Measurements from ENCODE around the gene IGFBP7.

Gene IGFBP7, protein sequence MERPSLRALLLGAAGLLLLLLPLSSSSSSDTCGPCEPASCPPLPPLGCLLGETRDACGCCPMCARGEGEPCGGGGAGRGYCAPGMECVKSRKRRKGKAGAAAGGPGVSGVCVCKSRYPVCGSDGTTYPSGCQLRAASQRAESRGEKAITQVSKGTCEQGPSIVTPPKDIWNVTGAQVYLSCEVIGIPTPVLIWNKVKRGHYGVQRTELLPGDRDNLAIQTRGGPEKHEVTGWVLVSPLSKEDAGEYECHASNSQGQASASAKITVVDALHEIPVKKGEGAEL

DNA sequence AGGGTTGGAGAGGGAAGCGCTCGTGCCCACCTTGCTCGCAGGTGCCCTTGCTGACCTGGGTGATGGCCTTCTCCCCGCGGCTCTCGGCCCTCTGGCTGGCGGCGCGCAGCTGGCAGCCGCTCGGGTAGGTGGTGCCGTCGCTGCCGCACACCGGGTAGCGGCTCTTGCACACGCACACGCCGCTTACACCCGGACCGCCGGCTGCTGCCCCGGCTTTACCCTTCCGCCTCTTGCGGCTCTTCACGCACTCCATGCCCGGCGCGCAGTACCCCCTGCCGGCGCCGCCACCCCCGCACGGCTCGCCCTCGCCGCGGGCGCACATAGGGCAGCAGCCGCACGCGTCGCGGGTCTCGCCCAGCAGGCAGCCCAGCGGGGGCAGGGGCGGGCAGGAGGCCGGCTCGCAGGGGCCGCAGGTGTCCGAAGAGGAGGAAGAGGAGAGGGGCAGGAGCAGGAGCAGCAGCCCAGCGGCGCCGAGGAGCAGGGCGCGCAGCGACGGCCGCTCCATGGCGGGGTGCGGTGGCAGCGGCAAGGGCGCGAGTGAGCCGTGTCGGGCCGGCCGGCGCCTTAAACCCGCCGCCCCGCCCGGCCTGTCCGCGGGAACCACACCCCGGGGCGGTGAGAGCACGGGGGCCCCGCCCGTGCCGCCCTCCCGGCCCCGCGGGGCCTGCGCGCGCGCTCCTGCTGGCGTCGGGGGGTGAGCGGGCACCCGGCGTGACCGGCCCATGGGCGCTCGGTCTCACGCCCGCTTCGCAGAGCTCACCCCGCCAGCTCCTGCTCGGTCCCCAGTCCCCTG lies at the start of gene IGFBP7:
Gene IGFBP7, minus strand, starts transcription at position 539 of the 793 bp plus-strand sequence. Its CDS starts 34 bp downstream, at position 505.
- peak; percentile 75 for DNase-seq

DNA sequence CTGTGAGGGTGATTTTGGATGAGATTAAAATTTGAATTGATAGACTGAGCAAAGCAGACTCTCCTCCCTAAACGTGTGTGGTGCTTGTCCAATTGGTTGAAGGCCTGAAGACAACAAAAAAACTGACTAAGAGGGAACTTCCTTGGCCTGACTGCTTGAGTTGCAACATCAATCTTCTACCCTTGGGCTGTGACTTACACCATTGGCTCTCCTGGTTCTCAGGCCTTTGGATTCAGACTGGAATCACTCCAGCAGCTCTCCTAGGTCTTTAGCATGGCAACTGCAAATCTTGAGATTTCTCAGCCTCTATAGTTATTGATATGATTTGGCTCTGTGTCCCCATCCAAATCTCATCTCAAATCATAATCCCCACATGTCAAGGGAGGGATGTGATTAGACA lies 49.7 kb upstream of the IGFBP7 start:
- no peak for DNase-seq

DNA sequence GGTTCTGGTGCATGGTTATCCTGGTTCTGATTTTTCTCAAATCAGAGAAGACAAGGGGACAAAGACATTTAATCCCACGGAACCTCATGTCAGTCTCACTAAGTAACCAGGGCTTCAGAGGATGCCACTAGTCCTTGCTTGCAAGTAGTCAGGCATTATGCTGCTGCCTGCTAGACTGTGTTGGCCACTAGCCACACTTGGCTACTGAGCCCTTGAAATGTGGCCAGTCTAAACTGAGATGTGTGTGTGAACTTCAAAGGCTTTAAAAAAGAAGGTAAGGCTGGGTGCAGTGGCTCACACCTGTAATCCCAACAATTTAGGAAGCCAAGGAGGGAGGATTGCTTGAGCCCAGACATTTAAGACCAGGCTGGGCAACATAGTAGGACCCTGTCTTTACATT lies 48.6 kb upstream of the IGFBP7 start:
- no peak for DNase-seq

DNA sequence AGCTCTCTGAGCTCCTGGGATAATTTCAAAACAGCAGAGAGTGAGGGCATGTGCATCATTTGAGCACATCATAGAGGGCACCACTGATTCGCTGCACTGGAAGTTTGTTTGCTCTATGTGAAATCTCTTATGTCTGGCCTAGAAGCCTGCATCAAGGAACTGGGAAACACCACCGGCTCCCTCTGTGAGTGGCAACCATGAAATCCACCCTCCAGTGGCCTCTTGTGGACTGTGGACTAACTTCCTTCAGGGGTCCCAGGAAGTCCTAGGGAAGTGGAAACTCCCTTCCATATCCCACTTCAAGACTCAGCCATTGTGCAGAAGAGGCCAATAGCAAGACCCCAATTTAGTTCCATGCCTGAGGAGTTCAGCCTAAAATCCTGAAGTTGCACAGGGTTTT lies 48.0 kb upstream of the IGFBP7 start:
- DNase-seq, result no peak

DNA sequence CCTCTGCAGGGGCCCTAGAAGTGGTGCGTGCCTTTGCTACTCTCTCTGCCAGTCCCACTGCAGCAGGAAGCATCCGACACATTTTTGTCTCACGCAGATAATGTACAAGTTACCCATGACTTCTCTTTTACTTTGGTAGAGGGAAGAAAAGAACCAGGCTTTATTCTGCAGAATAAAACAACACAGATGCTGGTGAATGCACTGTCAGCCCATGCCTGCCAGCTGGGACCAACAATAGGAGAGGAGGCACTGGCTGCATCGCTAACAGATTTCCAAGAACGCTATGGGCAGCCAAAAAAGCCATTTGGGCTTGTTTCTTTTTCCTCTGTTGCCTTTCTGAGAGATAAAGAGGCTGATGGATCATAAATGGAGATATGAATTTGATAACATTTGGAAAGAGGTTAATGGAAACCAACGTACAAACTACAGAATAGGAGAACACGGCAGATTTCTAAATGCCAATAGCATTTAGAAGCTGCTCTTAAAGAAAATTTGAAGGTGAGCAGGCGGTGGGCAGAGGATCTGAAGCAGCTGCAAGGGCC lies 47.5 kb upstream of the IGFBP7 start:
- no peak for DNase-seq

DNA sequence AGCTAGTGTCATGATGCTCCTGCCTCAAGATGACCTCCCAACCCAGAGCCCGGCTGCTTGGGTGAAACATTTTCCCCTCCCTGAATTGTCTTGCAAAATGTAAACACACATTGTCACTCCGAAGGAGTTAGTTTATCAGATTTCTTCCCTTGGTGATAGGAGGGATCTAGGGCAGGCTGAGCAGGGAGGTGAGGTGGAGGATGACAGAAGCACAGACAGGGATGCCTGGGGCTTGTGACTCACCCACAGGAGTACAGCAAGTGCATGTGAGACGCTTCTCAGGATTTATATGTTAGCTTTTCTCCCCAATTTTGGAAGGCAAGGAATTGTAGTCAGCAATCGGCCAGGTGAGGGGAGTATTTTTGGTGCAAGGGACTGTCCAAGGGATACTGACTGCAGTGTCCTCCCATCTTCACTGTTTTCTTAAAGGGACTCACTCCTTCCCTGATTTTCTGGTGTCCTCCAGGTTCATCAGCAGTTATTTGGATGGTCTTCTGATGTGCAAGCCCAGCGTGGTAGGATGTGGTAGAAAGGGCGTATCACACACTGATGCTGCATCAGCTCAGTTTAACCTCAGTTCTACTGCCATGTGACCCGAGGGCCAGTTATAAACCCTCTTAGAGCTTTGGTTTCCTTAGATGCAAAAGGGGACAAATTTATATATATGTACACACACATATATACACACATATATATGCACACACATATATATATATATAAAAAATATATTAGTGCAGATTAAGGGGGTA lies 46.2 kb upstream of the IGFBP7 start:
- DNase-seq, result no peak

DNA sequence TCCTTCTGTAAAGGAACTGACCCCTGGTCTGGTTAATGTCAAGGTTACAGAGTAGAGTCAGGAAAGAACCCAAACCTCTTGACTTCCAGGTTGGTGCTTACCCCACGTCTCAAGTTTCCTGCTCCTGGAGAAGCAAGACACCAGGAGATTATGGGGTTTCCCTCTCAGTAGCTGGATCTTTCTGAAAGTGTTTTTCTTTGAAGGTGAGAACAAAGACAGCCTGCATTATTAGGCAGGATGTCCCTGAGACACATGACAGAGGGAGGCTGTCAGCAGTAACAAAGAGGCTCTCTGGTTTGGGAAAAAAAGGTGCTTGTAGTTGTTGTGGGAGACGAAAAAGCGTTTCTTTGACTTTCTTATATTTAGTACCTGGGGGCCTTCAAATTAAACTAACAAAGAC lies 44.7 kb upstream of the IGFBP7 start:
- no peak for DNase-seq

DNA sequence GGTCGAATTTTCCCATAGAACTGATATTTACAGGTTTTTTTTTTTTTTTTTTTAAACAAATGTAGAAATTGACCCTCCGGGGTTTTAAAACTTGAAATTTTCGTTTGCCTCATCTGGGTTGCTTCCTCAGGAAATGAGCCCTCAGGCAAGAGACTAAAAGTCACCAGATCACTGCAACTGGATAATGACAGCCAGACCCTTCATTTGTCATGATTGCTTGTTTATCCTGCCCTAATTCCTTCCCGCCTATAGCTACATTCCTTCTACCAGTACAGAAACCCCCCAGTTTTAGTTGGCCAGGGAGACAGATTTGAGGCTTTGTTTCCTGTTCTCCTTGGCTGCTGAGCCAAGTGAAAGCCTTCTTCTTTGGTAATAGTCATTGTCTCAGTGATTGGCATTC lies 44.0 kb upstream of the IGFBP7 start:
- no peak for DNase-seq

DNA sequence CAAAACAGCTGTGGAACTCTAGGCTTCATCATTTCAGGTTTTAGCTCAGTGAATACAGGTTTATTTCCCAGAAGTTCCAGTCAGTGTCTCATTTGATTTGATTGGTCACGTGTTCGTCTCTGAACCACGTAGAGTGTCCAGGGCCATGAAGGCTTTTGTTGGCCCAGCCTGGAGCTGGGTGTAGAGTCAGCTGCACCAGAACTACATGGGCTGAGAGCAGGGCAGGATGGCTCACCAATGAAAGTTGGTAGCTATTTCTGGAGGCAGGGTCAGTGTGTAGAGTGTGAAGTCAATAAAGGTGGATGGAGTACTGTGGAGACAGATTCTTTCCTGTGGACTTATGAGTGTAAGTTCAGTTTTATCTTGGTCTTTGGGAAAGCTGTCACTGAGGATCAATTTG lies 43.0 kb upstream of the IGFBP7 start:
- no peak for DNase-seq

DNA sequence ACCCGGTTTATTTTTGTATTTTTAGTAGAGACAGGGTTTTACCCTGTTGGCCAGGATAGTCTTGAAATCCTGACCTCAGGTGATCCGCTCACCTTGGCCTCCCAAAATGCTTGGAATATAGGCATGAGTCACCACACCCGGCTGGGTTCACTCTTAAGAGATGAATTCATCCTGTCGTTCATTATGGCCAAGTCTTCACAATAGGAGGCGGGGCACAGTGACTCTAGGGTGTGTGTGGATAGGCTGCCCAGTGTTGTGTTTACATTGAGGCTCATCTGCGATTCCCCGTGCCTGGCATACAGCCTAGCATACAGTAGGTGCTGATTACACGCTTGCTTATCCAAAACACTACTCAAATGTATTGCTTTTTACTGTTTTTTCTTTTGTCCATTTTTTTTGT lies 41.3 kb upstream of the IGFBP7 start:
- no peak for DNase-seq

DNA sequence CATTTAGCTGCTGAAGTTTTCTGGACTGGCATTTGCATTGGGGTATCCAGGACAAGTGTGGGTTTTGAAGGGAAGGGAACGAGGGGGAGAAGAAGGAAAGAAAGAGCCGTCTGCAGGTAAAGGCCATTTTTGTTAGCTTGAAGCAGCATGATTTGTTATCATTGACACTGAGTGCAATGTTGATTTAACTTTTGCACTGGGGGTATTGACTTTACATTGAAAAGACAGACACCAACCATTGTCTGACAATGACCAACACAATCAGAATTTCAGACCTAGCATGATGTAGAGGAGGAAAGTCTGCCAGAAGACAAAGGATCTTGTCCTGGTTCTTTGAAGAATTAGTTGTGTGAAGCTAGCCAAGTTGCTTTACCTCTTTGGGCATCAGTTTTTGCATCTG lies 39.6 kb upstream of the IGFBP7 start:
- no peak for DNase-seq

DNA sequence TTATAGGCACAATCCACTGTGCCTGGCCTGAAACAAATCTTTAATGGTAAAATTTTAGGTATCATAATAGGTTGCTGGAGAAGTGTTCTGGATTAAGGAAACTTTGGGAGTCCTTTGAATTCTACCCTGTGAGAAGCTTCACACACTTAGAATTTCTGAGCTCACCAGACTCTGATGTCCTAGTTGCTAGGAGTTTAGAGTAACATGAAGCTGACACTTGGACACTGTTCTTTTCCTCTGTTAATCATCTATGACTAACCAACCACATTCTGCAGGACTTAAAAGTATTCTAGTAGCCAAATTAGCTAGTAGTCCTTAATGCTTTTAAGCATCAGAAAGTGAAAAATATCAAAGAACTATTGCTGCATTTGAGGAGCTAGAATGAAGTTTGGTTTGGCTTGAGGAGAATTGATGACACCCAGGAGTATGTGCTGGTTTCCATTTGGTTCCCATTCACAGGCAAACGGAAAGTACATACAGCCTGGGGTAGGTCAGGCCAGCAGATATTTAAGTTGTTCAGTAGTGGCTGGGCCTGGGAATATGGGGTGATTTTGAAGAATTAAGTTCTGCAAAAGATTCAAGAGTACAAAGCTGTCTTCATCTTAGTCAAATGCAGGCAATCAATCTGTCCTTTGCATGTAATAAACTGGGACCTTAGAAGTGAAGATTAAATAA lies 38.8 kb upstream of the IGFBP7 start:
- no peak for DNase-seq

DNA sequence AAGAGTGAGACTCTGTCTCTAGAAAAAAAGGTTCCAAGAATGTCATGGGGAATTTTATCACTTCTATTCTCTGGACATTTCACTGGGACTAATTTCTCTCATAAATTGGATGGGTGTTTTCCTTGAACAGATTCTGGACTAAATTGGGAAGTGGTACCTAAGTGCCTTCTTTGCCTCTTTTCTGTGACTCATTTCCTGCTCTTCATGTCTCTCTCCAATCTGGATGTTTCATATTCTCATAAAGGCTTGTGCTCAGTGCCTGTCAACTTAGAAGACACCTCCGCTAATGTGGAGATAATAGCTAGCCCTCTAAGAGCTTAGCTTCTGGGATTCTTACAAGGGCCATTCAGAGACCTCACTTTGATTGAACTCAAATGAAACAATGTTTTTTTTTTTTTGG lies 38.0 kb upstream of the IGFBP7 start:
- no peak for DNase-seq

DNA sequence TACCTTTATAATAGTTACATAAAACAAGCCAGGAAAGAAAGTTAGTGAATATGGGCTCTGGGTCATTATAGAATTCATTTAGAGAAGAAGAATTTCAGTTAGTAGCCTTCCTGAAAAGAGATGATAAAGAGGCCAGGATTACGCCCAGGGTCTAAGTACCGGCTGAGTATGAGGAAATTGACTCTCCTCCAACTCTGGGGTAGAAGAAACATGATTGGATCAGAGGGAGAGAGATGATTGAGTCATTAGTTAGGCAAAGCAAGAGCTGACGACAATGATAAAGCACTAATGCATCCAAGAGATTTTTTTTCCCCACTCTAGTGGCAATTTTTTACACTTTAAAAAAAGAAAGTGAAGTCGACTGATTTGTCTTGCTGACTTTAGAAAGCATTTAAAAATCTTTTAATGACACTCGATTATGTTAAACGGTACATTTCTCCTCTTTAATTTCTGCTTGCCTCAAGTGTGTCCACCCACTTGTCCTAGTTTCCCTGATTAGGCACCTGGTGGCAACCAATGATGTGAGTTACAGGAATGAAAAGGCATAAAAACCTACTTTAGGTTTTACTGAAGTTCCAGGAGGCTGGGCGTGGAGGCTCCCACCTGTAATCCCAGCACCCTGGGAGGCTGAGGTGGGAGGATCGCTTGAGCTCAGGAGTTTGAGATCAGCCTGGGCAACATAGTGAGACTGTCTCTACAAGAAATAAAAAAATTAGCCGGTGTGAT lies 37.3 kb upstream of the IGFBP7 start:
- peak; percentile 12 for DNase-seq

DNA sequence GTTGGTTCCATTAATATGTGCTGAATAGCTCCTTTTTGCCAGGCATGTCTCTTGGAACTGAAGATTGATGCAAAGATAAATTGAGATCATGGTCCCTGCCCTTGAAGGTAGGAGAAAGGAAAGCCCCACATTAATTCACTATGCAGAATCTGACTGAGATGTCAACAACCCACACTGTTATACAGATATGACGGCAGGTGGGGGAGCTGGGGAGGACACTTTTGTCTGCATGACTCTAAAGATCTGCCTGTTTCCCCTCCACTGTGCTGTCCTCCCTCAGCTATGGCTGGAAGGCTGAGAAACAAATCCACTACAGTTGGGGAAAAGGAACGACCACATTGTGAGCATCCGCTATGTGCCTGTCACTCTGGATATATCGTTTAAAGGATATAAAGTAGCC lies 36.3 kb upstream of the IGFBP7 start:
- DNase-seq, result no peak

DNA sequence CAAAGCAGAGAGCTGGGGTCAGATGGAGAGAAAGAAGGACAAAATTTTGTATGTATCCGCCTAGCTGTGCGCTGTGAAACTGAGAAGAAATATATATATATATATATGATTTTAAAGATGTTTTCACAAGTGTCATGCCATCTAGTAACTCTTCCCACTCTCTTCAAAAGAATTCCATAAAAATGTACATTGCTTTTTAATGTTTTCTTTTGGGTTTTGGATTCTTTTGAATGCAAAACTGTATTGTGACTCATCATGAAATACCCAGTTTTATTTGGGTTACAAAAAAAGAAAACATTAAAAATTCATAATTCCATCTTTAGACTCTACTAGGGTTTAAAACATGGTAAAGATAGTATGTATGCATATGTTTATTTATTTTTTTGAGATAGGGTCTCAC lies 34.3 kb upstream of the IGFBP7 start:
- DNase-seq, result no peak

DNA sequence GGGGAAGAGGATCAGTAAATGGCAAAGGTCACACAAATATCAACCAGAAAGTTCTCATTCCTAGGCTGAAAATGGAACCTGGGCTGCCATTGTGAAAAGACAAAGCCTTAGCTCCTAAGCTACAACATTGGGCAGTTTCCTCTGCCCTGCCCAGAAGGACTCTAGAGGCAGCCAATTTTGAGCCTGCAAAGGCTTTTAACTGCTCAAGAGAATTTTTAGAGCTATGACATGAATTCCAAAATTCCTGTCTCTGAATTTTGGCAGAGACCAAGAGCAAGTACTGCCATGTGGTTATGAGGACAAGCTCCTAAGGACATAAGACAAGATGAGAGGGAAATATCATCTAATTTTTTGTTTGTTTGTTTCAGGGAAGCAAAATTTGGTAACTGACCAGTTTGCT lies 29.6 kb upstream of the IGFBP7 start:
- no peak for DNase-seq

DNA sequence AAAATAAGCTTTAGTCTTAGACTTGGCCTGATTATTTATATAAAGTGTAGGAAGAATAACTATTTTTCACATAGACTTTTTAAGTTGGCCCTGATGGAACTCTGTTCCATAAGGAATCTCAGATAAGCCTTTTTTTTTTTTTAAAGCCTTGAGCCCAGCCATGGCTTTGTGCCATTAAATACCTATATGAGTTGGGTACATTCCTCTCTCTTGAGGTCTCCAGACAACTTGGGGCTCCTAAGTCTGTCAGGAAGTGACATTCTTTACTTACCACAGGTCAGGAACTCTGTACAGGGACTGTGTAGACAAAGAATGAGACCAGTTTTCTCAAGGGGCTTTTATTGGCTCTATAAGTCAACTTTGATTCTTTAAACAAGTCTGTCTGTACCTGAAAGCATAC lies 27.1 kb upstream of the IGFBP7 start:
- DNase-seq, result no peak

DNA sequence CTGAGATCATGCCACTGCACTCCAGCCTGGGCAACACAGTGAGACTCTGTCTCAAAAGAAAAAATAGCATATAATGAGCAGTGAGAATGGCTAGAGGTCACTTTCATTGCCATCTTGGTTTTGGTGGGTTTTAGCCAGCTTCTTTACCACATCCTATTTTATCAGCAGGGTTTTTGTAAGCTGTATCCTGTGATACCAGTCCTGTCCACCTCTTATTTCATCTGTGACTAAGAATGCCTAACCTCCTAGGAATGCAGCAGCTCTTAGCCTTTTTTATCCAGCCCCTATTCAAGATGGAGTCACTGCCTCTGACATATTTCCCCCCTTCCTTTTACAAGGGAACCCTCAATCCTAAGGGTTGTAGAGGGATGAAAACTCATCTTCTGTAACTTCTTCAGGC lies 26.1 kb upstream of the IGFBP7 start:
- DNase-seq, result no peak

DNA sequence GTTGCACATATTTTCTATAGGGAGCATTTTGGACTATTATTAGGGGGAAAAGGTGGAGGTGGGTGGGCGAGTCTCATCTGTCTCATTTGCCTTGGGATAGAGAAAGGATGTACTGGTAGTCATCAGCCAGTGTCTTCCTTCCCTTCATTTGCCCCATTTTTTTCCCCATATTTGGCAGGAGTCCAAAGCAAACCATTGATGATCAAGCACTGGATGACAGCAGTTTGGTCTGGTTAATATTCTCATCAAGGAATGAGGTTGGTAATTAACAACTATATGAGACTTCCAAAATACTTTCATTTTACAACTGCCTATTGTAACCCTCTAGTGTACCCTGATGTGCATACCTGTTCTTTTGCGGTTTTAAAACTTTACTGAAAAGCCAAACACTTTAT lies 22.6 kb upstream of the IGFBP7 start:
- no peak for DNase-seq

DNA sequence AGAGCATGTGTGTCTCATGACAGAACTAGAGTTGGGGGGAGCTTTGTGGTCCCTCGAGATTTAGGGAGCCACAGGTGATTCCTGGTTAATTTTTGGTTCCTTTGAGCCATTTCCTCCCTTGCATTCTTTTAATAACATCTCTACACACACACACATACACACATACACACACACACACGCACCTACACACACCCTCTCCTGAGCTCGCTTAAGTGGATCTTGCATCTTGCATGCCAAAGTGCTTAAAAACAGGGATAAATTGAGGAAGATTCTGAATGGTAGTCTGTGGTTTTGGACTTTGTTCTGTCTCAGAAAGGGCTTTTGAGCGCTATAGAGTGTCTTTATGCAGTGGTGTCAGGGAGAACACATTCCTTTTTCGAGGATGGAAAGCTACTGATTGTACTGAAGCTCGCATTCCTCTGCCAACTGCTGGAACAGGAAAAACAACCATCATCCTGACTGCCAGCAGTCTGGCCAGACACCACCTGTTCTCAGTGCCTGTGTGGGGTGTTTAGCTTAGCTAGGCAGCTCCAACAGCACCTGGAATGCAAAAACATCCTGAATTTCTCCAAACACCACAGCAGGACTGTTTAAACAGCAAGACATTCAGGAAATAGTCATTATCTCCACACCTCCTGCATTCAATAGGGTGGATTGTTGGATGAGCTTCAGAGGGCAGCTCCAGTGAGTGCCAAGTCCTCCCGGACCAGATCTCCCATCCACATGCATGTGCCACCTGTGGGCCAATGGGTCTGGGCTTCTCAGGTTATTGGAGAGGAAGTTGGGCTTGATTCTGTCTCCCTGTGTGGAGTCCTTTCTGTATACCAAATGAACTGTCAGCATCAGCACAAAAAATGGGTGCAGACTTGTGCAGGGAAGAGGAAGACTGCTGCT lies 21.9 kb upstream of the IGFBP7 start:
- DNase-seq, result no peak

Data from OCI-M1 (cell line).